GM23338 (cell line): ENCODE data around the gene TRIM38. TPM values are rescaled to one million over a fixed set of nuclear protein-coding genes. Genes with fewer than 3 reads are reported as not detected.

ENCODE experiments used
- ATAC-seq: fragments of 200-7000 bp; cut with Tn5 transposase; 3 replicates; pipeline ENCODE4 v1.9.1; 2020
- DNase-seq: peaks from one replicate; pipeline ENCODE4 v3.0.0-alpha.2; 2015; ENCODE audit warnings: low spot score
- H2AFZ ChIP-seq: fragments of 200-600 bp; sonication (generic); 2 replicates; pipeline ENCODE4 v1.8.0; 2016; ENCODE audit warnings: antibody characterized with exemption, mild to moderate bottlenecking, moderate library complexity
- H3F3A ChIP-seq: fragments of 200-600 bp; sonication (generic); replicated peaks from 2 replicates; pipeline ENCODE4 v1.8.0; 2017; ENCODE audit warnings: antibody characterized with exemption, mixed run types, low read depth
- H3K27ac ChIP-seq: fragments of 200-600 bp; sonication (generic); 2 replicates; pipeline ENCODE4 v1.6.1; 2016; ENCODE audit warnings: low read depth
- H3K27me3 ChIP-seq: fragments of 200-600 bp; sonication (generic); 2 replicates; pipeline ENCODE4 v1.8.0; 2016; ENCODE audit warnings: mild to moderate bottlenecking, mixed run types, moderate library complexity; ENCODE audit not compliant: insufficient read depth
- H3K36me3 ChIP-seq: fragments of 200-600 bp; sonication (generic); 2 replicates; pipeline ENCODE4 v1.8.0; 2016; ENCODE audit warnings: mild to moderate bottlenecking; ENCODE audit not compliant: insufficient read depth
- H3K4me1 ChIP-seq: fragments of 200-600 bp; sonication (generic); 2 replicates; pipeline ENCODE4 v1.8.0; 2016; ENCODE audit warnings: mild to moderate bottlenecking, moderate library complexity; ENCODE audit not compliant: insufficient read depth
- H3K4me2 ChIP-seq: fragments of 200-600 bp; sonication (generic); 2 replicates; pipeline ENCODE4 v1.7.1; 2017; ENCODE audit warnings: mixed run types
- H3K4me3 ChIP-seq: fragments of 200-600 bp; sonication (generic); 2 replicates; pipeline ENCODE4 v1.6.1; 2016; ENCODE audit warnings: mixed run types
- H3K79me2 ChIP-seq: fragments of 200-600 bp; sonication (generic); replicated peaks from 2 replicates; pipeline ENCODE4 v1.8.0; 2017; ENCODE audit warnings: mild to moderate bottlenecking; ENCODE audit not compliant: insufficient read depth
- H3K9me2 ChIP-seq: fragments of 200-600 bp; sonication (generic); 2 replicates; pipeline ENCODE4 v1.8.0; 2017; ENCODE audit not compliant: insufficient read depth
- H4K20me1 ChIP-seq: fragments of 200-600 bp; sonication (generic); replicated peaks from 2 replicates; pipeline ENCODE4 v1.8.0; 2017; ENCODE audit warnings: mild to moderate bottlenecking; ENCODE audit not compliant: insufficient read depth
- H3K27ac Mint-ChIP-seq: 2 replicates; pipeline ENCODE4 v1.8.0; 2020; ENCODE audit warnings: inconsistent platforms, mild to moderate bottlenecking, moderate library complexity, mixed read lengths
- H3K27me3 Mint-ChIP-seq: 3 replicates; pipeline ENCODE4 v1.8.0; 2022; ENCODE audit warnings: low read depth, mild to moderate bottlenecking, moderate library complexity, mixed read lengths, inconsistent platforms; ENCODE audit not compliant: insufficient read depth, poor library complexity
- H3K36me3 Mint-ChIP-seq: 3 replicates; pipeline ENCODE4 v1.8.0; 2021; ENCODE audit warnings: low read depth, mild to moderate bottlenecking, inconsistent platforms, moderate library complexity, mixed read lengths
- H3K4me1 Mint-ChIP-seq: 3 replicates; pipeline ENCODE4 v1.8.0; 2020; ENCODE audit warnings: mild to moderate bottlenecking, inconsistent platforms, mixed read lengths
- H3K4me3 Mint-ChIP-seq: 3 replicates; pipeline ENCODE4 v1.8.0; 2021; ENCODE audit warnings: moderate library complexity, mild to moderate bottlenecking, inconsistent platforms, mixed read lengths
- H3K9me3 Mint-ChIP-seq: 3 replicates; pipeline ENCODE4 v1.8.0; 2020; ENCODE audit warnings: moderate library complexity, mild to moderate bottlenecking, inconsistent platforms, mixed read lengths
- CREB1 ChIP-seq: fragments of 250-450 bp; sonication (Bioruptor Pico); IDR thresholded peaks from 2 replicates; pipeline ENCODE4 v1.5.0; 2020; ENCODE audit warnings: low read depth, mild to moderate bottlenecking, moderate library complexity
- EZH2 ChIP-seq: fragments of 200-600 bp; sonication (generic); IDR thresholded peaks from one replicate; pipeline ENCODE4 v1.8.0; 2017; ENCODE audit warnings: antibody characterized with exemption, mild to moderate bottlenecking, low read depth; ENCODE audit not compliant: unreplicated experiment
- EZH2phosphoT487 ChIP-seq: fragments of 200-600 bp; sonication (generic); IDR thresholded peaks from one replicate; pipeline ENCODE4 v1.8.1; 2018; ENCODE audit warnings: antibody characterized with exemption; ENCODE audit not compliant: unreplicated experiment
- JUNB ChIP-seq: IDR thresholded peaks from one replicate; pipeline ENCODE4 v1.6.1; 2016; ENCODE audit warnings: antibody characterized with exemption; ENCODE audit not compliant: unreplicated experiment
- NANOG ChIP-seq: IDR thresholded peaks from 2 replicates; pipeline ENCODE4 v1.6.1; 2016; ENCODE audit warnings: antibody characterized with exemption, borderline replicate concordance
- POLR2AphosphoS5 ChIP-seq: IDR thresholded peaks from 2 replicates; pipeline ENCODE4 v1.6.1; 2016; ENCODE audit warnings: antibody characterized with exemption, low read depth
- REST ChIP-seq: IDR thresholded peaks from one replicate; pipeline ENCODE4 v1.6.1; 2018; ENCODE audit warnings: antibody characterized with exemption; ENCODE audit not compliant: unreplicated experiment
- STAT1 ChIP-seq: IDR thresholded peaks from one replicate; pipeline ENCODE4 v1.6.1; 2016; ENCODE audit warnings: antibody characterized with exemption; ENCODE audit not compliant: unreplicated experiment
- ZNF114 ChIP-seq: fragments of 250-450 bp; sonication (Bioruptor Pico); IDR thresholded peaks from 2 replicates; pipeline ENCODE4 v1.5.0; 2020; ENCODE audit warnings: mild to moderate bottlenecking, moderate library complexity
- polyA plus RNA-seq: library from polyadenylated mRNA; unstranded; fragments of >200 nt; fragmentation: Nextera tagmentation; extraction: Ambion mirVana; gene quantifications from 2 replicates; pipeline ENCODE4 v1.2.1, GENCODE V29; 2016
- total RNA-seq: library from RNA; depleted of rRNA; stranded (reverse); fragments of >200 nt; shearing (Covaris generic); gene quantifications from 2 replicates; pipeline ENCODE4 v1.2.3, GENCODE V29; 2014
- TF ChIP-seq, protein P1 (sequence below), 2 experiments: fragments of 200-600 bp in 1 of 2; sonication (generic) in 1 of 2; conservative IDR thresholded peaks; 2 replicates each; pipeline versions ENCODE4 v1.5.1 to v1.6.1; 2016 to 2017; ENCODE audit warnings: antibody characterized with exemption in 2 of 2, low read depth in 2 of 2, mild to moderate bottlenecking in 2 of 2, moderate library complexity in 1 of 2
- TF ChIP-seq, protein P2 (sequence below): IDR thresholded peaks from 2 replicates; pipeline ENCODE4 v1.6.1; 2016; ENCODE audit warnings: antibody characterized with exemption

TRIM38 gene
- total and polyA plus RNA-seq, 2 experiments from 2014 or later: 0.66 to 0.82 TPM

- TF ChIP-seq, protein P1, sequence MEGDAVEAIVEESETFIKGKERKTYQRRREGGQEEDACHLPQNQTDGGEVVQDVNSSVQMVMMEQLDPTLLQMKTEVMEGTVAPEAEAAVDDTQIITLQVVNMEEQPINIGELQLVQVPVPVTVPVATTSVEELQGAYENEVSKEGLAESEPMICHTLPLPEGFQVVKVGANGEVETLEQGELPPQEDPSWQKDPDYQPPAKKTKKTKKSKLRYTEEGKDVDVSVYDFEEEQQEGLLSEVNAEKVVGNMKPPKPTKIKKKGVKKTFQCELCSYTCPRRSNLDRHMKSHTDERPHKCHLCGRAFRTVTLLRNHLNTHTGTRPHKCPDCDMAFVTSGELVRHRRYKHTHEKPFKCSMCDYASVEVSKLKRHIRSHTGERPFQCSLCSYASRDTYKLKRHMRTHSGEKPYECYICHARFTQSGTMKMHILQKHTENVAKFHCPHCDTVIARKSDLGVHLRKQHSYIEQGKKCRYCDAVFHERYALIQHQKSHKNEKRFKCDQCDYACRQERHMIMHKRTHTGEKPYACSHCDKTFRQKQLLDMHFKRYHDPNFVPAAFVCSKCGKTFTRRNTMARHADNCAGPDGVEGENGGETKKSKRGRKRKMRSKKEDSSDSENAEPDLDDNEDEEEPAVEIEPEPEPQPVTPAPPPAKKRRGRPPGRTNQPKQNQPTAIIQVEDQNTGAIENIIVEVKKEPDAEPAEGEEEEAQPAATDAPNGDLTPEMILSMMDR (conservative IDR thresholded peaks at IDR 0.05; ENCODE audit: low read depth in 2 of 2): no peak
Observed at GRCh38 chr6:25925876-25926275, 36.7 kb upstream of the TRIM38 start (continued).

GRCh38 chr6:25927178-25927577 lies 35.4 kb upstream of the TRIM38 start:
- DNase-seq (no peak), ATAC-seq (no peak)
- Histone ChIP-seq H3F3A (no peaks in the 10 kb centered on the region), H3K27me3 (no peaks in the 10 kb centered on the region), H3K79me2 (no peaks in the 10 kb centered on the region), H3K27ac (no peak overlapping the region), H3K4me1 (no peaks in the 10 kb centered on the region), H3K4me2 (no peak overlapping the region), H3K4me3 (no peak overlapping the region), H2AFZ (no peak overlapping the region), H3K9me2 (no peaks in the 10 kb centered on the region), H4K20me1 (no peaks in the 10 kb centered on the region), H3K36me3 (no peaks in the 10 kb centered on the region)
- Mint-ChIP-seq H3K36me3 (no peaks in the 10 kb centered on the region), H3K4me1 (no peaks in the 10 kb centered on the region; the same call in 2 of the 3 replicates), H3K27ac (no peak overlapping the region), H3K4me3 (no peak overlapping the region), H3K9me3 (no peaks in the 10 kb centered on the region), H3K27me3 (no peaks in the 10 kb centered on the region)
- TF ChIP-seq, protein P1 (conservative IDR thresholded peaks at IDR 0.05; ENCODE audit: low read depth in 2 of 2): no peak
- no peak for TF ChIP-seq JUNB
- TF ChIP-seq EZH2: no peak

DNA sequence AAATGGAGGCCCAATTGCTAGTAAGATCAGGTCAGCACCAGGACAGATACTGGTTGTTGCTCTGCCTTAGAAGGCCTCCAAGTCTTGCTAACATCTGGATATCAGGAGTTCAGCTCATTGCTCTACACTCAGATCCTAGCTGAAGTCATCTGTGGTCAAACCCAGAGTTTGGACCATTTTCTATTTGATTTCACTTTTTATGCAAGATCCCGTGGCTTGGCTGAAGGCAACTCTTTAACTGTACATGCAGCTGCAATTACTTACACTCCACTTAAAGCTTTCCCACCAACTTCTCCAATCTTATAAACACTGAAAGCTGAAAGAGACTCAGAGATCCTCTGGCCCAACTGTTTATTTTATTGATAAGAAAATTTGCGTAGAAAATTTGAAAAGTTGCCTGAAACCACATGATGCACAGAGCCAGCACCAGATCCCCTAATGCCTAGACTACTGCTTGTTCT lies 34.8 kb upstream of the TRIM38 start:
- no peak overlapping the region for H3K27ac Mint-ChIP-seq
- Histone ChIP-seq H3K27me3 (no peaks in the 10 kb centered on the region), H3K4me1 (no peaks in the 10 kb centered on the region), H3K27ac (no peak overlapping the region), H3K9me2 (no peaks in the 10 kb centered on the region), H3F3A (no peaks in the 10 kb centered on the region), H4K20me1 (no peaks in the 10 kb centered on the region), H3K79me2 (no peaks in the 10 kb centered on the region), H3K36me3 (no peaks in the 10 kb centered on the region), H3K4me2 (no peak overlapping the region), H3K4me3 (no peak overlapping the region), H2AFZ (peak overlapping the region; percentile 79; the same call in 1 of the 2 replicates)
- DNase-seq (no peak), ATAC-seq (no peak)
- no peaks in the 10 kb centered on the region for H3K36me3 Mint-ChIP-seq
- H3K9me3 Mint-ChIP-seq: no peaks in the 10 kb centered on the region
- no peaks in the 10 kb centered on the region for H3K27me3 Mint-ChIP-seq
- no peaks in the 10 kb centered on the region; the same call in 2 of the 3 replicates for H3K4me1 Mint-ChIP-seq
- no peak overlapping the region for H3K4me3 Mint-ChIP-seq
- TF ChIP-seq EZH2phosphoT487 (no peak), NANOG (no peak), STAT1 (no peak), JUNB (no peak), ZNF114 (CRISPR knock-in tag) (no peak), POLR2AphosphoS5 (no peak), EZH2 (no peak), REST (no peak), CREB1 (CRISPR knock-in tag) (no peak)
- TF ChIP-seq, protein P1 (conservative IDR thresholded peaks at IDR 0.05; ENCODE audit: low read depth in 2 of 2): no peak
- TF ChIP-seq, protein P2, sequence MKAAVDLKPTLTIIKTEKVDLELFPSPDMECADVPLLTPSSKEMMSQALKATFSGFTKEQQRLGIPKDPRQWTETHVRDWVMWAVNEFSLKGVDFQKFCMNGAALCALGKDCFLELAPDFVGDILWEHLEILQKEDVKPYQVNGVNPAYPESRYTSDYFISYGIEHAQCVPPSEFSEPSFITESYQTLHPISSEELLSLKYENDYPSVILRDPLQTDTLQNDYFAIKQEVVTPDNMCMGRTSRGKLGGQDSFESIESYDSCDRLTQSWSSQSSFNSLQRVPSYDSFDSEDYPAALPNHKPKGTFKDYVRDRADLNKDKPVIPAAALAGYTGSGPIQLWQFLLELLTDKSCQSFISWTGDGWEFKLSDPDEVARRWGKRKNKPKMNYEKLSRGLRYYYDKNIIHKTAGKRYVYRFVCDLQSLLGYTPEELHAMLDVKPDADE: no peak
